WTC11 (cell line): ENCODE results near the gene COPB2. TPM values are rescaled to one million over a fixed set of nuclear protein-coding genes. Genes with fewer than 3 reads are reported as not detected.

Experiments used
- ATAC-seq: fragments of 200-7000 bp; cut with Tn5 transposase; 2 replicates; pipeline ENCODE4 v1.10.0; 2021; ENCODE audit warnings: mild to moderate bottlenecking, moderate library complexity
- CTCF ChIA-PET: fragments of 300-600 bp; sonication (Branson Sonifier 250); formaldehyde crosslinking; loops from one replicate; lab custom pipeline; 2021; ENCODE audit warnings: antibody characterized with exemption; lab: Charles Lee
- POLR2A ChIA-PET: fragments of 350-600 bp; sonication (Branson Sonifier 250); formaldehyde crosslinking; loops from one replicate; lab custom pipeline; 2021; ENCODE audit warnings: antibody characterized with exemption; lab: Charles Lee
- DNase-seq: peaks from one replicate; pipeline ENCODE4 v3.0.0; 2021; ENCODE audit warnings: low spot score
- H3K27ac Mint-ChIP-seq: 2 replicates; pipeline ENCODE4 v1.8.0; 2021; ENCODE audit warnings: mixed read lengths
- H3K27me3 Mint-ChIP-seq: 2 replicates; pipeline ENCODE4 v1.8.0; 2021; ENCODE audit warnings: low read depth, mild to moderate bottlenecking, moderate library complexity, mixed read lengths
- H3K36me3 Mint-ChIP-seq: 2 replicates; pipeline ENCODE4 v1.8.0; 2021; ENCODE audit warnings: mixed read lengths
- H3K4me1 Mint-ChIP-seq: 2 replicates; pipeline ENCODE4 v1.8.0; 2022; ENCODE audit warnings: mixed read lengths
- H3K4me3 Mint-ChIP-seq: 2 replicates; pipeline ENCODE4 v1.8.0; 2021; ENCODE audit warnings: mild to moderate bottlenecking, moderate library complexity, mixed read lengths
- H3K9me3 Mint-ChIP-seq: 2 replicates; pipeline ENCODE4 v1.8.0; 2021; ENCODE audit warnings: mixed read lengths
- ATF1 ChIP-seq: sonication (generic); formaldehyde crosslinking; IDR thresholded peaks from 2 replicates; pipeline ENCODE4 v1.8.1; 2023; ENCODE audit warnings: mild to moderate bottlenecking, moderate library complexity, missing genetic modification reagents
- CDX4 ChIP-seq: fragments of 250-450 bp; sonication (Bioruptor Pico); IDR thresholded peaks from 2 replicates; pipeline ENCODE4 v1.9.0; 2021; ENCODE audit warnings: moderate library complexity, mild to moderate bottlenecking, inconsistent platforms, borderline replicate concordance
- CREM ChIP-seq: sonication (generic); formaldehyde crosslinking; IDR thresholded peaks from 2 replicates; pipeline ENCODE4 v1.8.1; 2022; ENCODE audit warnings: mild to moderate bottlenecking, missing genetic modification reagents, moderate library complexity
- ERG ChIP-seq: fragments of 250-450 bp; sonication (Bioruptor Pico); IDR thresholded peaks from 2 replicates; pipeline ENCODE4 v1.8.0; 2021; ENCODE audit warnings: mild to moderate bottlenecking
- ESRRA ChIP-seq: sonication (generic); formaldehyde crosslinking; IDR thresholded peaks from 2 replicates; pipeline ENCODE4 v1.8.1; 2022; ENCODE audit warnings: mild to moderate bottlenecking, missing genetic modification reagents, borderline replicate concordance
- GRHL2 ChIP-seq: fragments of 250-450 bp; sonication (Bioruptor Pico); IDR thresholded peaks from 2 replicates; pipeline ENCODE4 v1.8.0; 2022; ENCODE audit warnings: mild to moderate bottlenecking, moderate library complexity; ENCODE audit not compliant: insufficient replicate concordance, severe bottlenecking
- KAT7 ChIP-seq: sonication (generic); formaldehyde crosslinking; IDR thresholded peaks from 2 replicates; pipeline ENCODE4 v1.8.1; 2023; ENCODE audit warnings: missing genetic modification reagents, mild to moderate bottlenecking, borderline replicate concordance
- MYBL2 ChIP-seq: sonication (generic); formaldehyde crosslinking; IDR thresholded peaks from 2 replicates; pipeline ENCODE4 v1.8.1; 2023; ENCODE audit warnings: mild to moderate bottlenecking, moderate library complexity, missing genetic modification reagents
- NFATC4 ChIP-seq: fragments of 250-450 bp; sonication (Bioruptor Pico); IDR thresholded peaks from 2 replicates; pipeline ENCODE4 v1.9.0; 2021; ENCODE audit warnings: mild to moderate bottlenecking
- NFYB ChIP-seq: sonication (generic); formaldehyde crosslinking; conservative IDR thresholded peaks from 2 replicates; pipeline ENCODE4 v1.8.0; 2022; ENCODE audit warnings: low read depth, missing genetic modification reagents
- NR1H2 ChIP-seq: sonication (generic); formaldehyde crosslinking; IDR thresholded peaks from 2 replicates; pipeline ENCODE4 v1.9.0; 2021; ENCODE audit warnings: mild to moderate bottlenecking, moderate library complexity, missing genetic modification reagents
- RORB ChIP-seq: fragments of 250-450 bp; sonication (Bioruptor Pico); IDR thresholded peaks from 2 replicates; pipeline ENCODE4 v1.9.0; 2021; ENCODE audit warnings: mild to moderate bottlenecking
- SOX15 ChIP-seq: fragments of 250-450 bp; sonication (Bioruptor Pico); IDR thresholded peaks from 2 replicates; pipeline ENCODE4 v1.9.0; 2021; ENCODE audit warnings: mild to moderate bottlenecking
- TCF7 ChIP-seq: sonication (generic); formaldehyde crosslinking; IDR thresholded peaks from 2 replicates; pipeline ENCODE4 v1.8.0; 2022; ENCODE audit warnings: mild to moderate bottlenecking, low read depth, missing genetic modification reagents, moderate library complexity
- TEAD1 ChIP-seq: sonication (generic); formaldehyde crosslinking; IDR thresholded peaks from 2 replicates; pipeline ENCODE4 v1.8.0; 2022; ENCODE audit warnings: mild to moderate bottlenecking, missing genetic modification reagents
- TP53 ChIP-seq: sonication (generic); formaldehyde crosslinking; IDR thresholded peaks from 2 replicates; pipeline ENCODE4 v1.8.1; 2023; ENCODE audit warnings: mild to moderate bottlenecking, missing genetic modification reagents
- USF2 ChIP-seq: sonication (generic); formaldehyde crosslinking; IDR thresholded peaks from 2 replicates; pipeline ENCODE4 v1.8.1; 2023; ENCODE audit warnings: mild to moderate bottlenecking, missing genetic modification reagents, moderate library complexity
- ZMAT4 ChIP-seq: fragments of 250-450 bp; sonication (Bioruptor Pico); IDR thresholded peaks from 2 replicates; pipeline ENCODE4 v1.9.0; 2021; ENCODE audit warnings: mild to moderate bottlenecking
- ZNF263 ChIP-seq: sonication (generic); formaldehyde crosslinking; IDR thresholded peaks from 2 replicates; pipeline ENCODE4 v1.8.1; 2022; ENCODE audit warnings: low read depth, mild to moderate bottlenecking, moderate library complexity, missing genetic modification reagents
- ZNF281 ChIP-seq: sonication (generic); formaldehyde crosslinking; IDR thresholded peaks from 2 replicates; pipeline ENCODE4 v1.8.0; 2023; ENCODE audit warnings: mild to moderate bottlenecking, missing genetic modification reagents
- ZNF317 ChIP-seq: sonication (generic); formaldehyde crosslinking; IDR thresholded peaks from 2 replicates; pipeline ENCODE4 v1.8.1; 2023; ENCODE audit warnings: low read depth, mild to moderate bottlenecking, moderate library complexity, missing genetic modification reagents, borderline replicate concordance
- ZNF423 ChIP-seq: fragments of 250-450 bp; sonication (Bioruptor Pico); IDR thresholded peaks from 2 replicates; pipeline ENCODE4 v2.1.2; 2022; ENCODE audit warnings: mild to moderate bottlenecking, moderate library complexity
- ZNF425 ChIP-seq: fragments of 250-450 bp; sonication (Bioruptor Pico); conservative IDR thresholded peaks from 2 replicates; pipeline ENCODE4 v1.9.0; 2021; ENCODE audit warnings: mild to moderate bottlenecking
- ZNF671 ChIP-seq: fragments of 250-450 bp; sonication (Bioruptor Pico); IDR thresholded peaks from 2 replicates; pipeline ENCODE4 v1.8.0; 2021; ENCODE audit warnings: mild to moderate bottlenecking
- ZSCAN18 ChIP-seq: fragments of 250-450 bp; sonication (Bioruptor Pico); IDR thresholded peaks from 2 replicates; pipeline ENCODE4 v2.1.2; 2022; ENCODE audit warnings: mild to moderate bottlenecking, moderate library complexity
- total RNA-seq: library from RNA; stranded (reverse); gene quantifications from 3 replicates; pipeline ENCODE4 v1.2.3, GENCODE V29; 2021

Gene COPB2
- total RNA-seq, 1 experiment from 2014 or later: 141 TPM

- Mint-ChIP-seq H3K27ac (no peak overlapping the region), H3K27me3 (no peaks in the 10 kb centered on the region), H3K4me1 (no peaks in the 10 kb centered on the region), H3K36me3 (peaks cover 74% of the 10 kb centered on the region), H3K4me3 (no peak overlapping the region), H3K9me3 (no peaks in the 10 kb centered on the region)
- TF ChIP-seq ZNF425 (CRISPR knock-in tag) (no peak), ZNF281 (CRISPR knock-in tag) (no peak), RORB (CRISPR knock-in tag) (no peak), SOX15 (no peak), ZNF317 (CRISPR knock-in tag) (no peak), ERG (CRISPR knock-in tag) (no peak), KAT7 (CRISPR knock-in tag) (no peak), ZSCAN18 (CRISPR knock-in tag) (no peak), ZNF263 (CRISPR knock-in tag) (no peak), ATF1 (no peak), MYBL2 (CRISPR knock-in tag) (no peak), NR1H2 (CRISPR knock-in tag) (no peak), TCF7 (CRISPR knock-in tag) (no peak), ZMAT4 (CRISPR knock-in tag) (no peak)
- ChIA-PET CTCF (no interaction called here), POLR2A (no interaction called here)
- ATAC-seq (no peak), DNase-seq (no peak)
Measured at GRCh38 chr3:139374099-139374498, 15.3 kb downstream of the COPB2 start.

GRCh38 chr3:139364549-139364948 lies 24.9 kb downstream of the COPB2 start:
- H3K27ac Mint-ChIP-seq: no peak overlapping the region
- ChIA-PET POLR2A (no interaction called here), CTCF (interaction anchor here (1.9 kb wide), 1 partner anchor 11 kb away, joined by 11 read pairs; no protein-coding TSS in a partner anchor)
- H3K4me1 Mint-ChIP-seq: no peaks in the 10 kb centered on the region
- no peak overlapping the region for H3K4me3 Mint-ChIP-seq
- H3K36me3 Mint-ChIP-seq: peaks cover 80% of the 10 kb centered on the region
- no peak for DNase-seq
- no peak for ATAC-seq
- no peaks in the 10 kb centered on the region for H3K27me3 Mint-ChIP-seq
- H3K9me3 Mint-ChIP-seq: no peaks in the 10 kb centered on the region
- TF ChIP-seq RORB (CRISPR knock-in tag): no peak
- TF ChIP-seq GRHL2 (CRISPR knock-in tag): no peak
- TF ChIP-seq TP53: no peak
- no peak for TF ChIP-seq CREM (CRISPR knock-in tag)
- TF ChIP-seq ZNF423 (CRISPR knock-in tag): no peak
- no peak for TF ChIP-seq SOX15
- TF ChIP-seq CDX4: no peak
- TF ChIP-seq NFYB: no peak
- no peak for TF ChIP-seq ZNF671 (CRISPR knock-in tag)
- no peak for TF ChIP-seq NFATC4 (CRISPR knock-in tag)
- no peak for TF ChIP-seq TEAD1
- no peak for TF ChIP-seq ZSCAN18 (CRISPR knock-in tag)
- no peak for TF ChIP-seq ESRRA
- no peak for TF ChIP-seq USF2 (CRISPR knock-in tag)
